ENCODE measurements around the gene NINL.
"Not testable (repeated sequence)": the region's sequence is repeated elsewhere in the genome, so short reads cannot be mapped to it uniquely, and the experiment has no call there.

The NINL gene

GRCh38 chr20:25590778-25591177 lies 5.4 kb upstream of the NINL start:
- not testable (repeated sequence) for DNase-seq

- DNase-seq: no peak
Observed at GRCh38 chr20:25588491-25588890, 3.2 kb upstream of the NINL start.

GRCh38 chr20:25587536-25587935 lies 2.2 kb upstream of the NINL start:
- no peak for DNase-seq

- no peak for DNase-seq
Observed at GRCh38 chr20:25586877-25587276, 1.5 kb upstream of the NINL start.

- not testable (repeated sequence) for DNase-seq
Observed at GRCh38 chr20:25583607-25584006, 1.7 kb downstream of the NINL start.

- no peak for DNase-seq
Observed at GRCh38 chr20:25580711-25581110, 4.6 kb downstream of the NINL start.

- DNase-seq: no peak
Observed at GRCh38 chr20:25579081-25579770, 6.1 kb downstream of the NINL start.

- no peak for DNase-seq
Observed at GRCh38 chr20:25576783-25577530, 8.4 kb downstream of the NINL start.

GRCh38 chr20:25574411-25574810 lies 10.9 kb downstream of the NINL start:
- no peak for DNase-seq

GRCh38 chr20:25573288-25574251 lies 11.8 kb downstream of the NINL start:
- no peak for DNase-seq

GRCh38 chr20:25571817-25572216 lies 13.5 kb downstream of the NINL start:
- DNase-seq: no peak

GRCh38 chr20:25571240-25571639 lies 14.1 kb downstream of the NINL start:
- DNase-seq: no peak

GRCh38 chr20:25570148-25570530 lies 15.2 kb downstream of the NINL start:
- DNase-seq: no peak

- no peak for DNase-seq
Observed at GRCh38 chr20:25567286-25567685, 18.0 kb downstream of the NINL start.

GRCh38 chr20:25566821-25567220 lies 18.5 kb downstream of the NINL start:
- no peak for DNase-seq

- DNase-seq: no peak
Observed at GRCh38 chr20:25565578-25566157, 19.7 kb downstream of the NINL start.

GRCh38 chr20:25563876-25564275 lies 21.5 kb downstream of the NINL start:
- DNase-seq: no peak

- DNase-seq: no peak
Observed at GRCh38 chr20:25563362-25563761, 22.0 kb downstream of the NINL start.

GRCh38 chr20:25561771-25562170 lies 23.6 kb downstream of the NINL start:
- DNase-seq: not testable (repeated sequence)

- no peak for DNase-seq
Observed at GRCh38 chr20:25553819-25554296, 31.5 kb downstream of the NINL start.

GRCh38 chr20:25552977-25553376 lies 32.4 kb downstream of the NINL start:
- no peak for DNase-seq

GRCh38 chr20:25551413-25552215 lies 33.7 kb downstream of the NINL start:
- peak; percentile 83 for DNase-seq
